Omental fat pad (tissue), 4 donors: ENCODE data around the gene OVOL1. TPM values are rescaled to one million over a fixed set of nuclear protein-coding genes. Genes with fewer than 3 reads are reported as not detected.
A peak's percentile ranks its signal among the peaks of the same experiment; 100 is the strongest.
"Not testable (repeated sequence)": the region's sequence is repeated elsewhere in the genome, so short reads cannot be mapped to it uniquely, and the experiment has no call there.

Experiments used
- ATAC-seq: fragments of 150-250 bp; one replicate; pipeline ENCODE4 v1.9.1; 2016; ENCODE audit warnings: mild to moderate bottlenecking, moderate library complexity; ENCODE audit not compliant: low FRiP score
- DNase-seq: peaks from one replicate; pipeline ENCODE4 v3.0.0-alpha.2; 2019; ENCODE audit warnings: low spot score
- total RNA-seq, 4 donors: library from RNA; depleted of rRNA; stranded (reverse); fragments of >200 nt; gene quantifications; one replicate each; pipeline ENCODE4 v1.1.0, GENCODE V29; 2016
- TF ChIP-seq, protein P1 (sequence below), 3 donors: fragments of 450-650 bp; IDR thresholded peaks; one replicate each; pipeline ENCODE4 v1.5.1; 2016 to 2017; ENCODE audit warnings: antibody characterized with exemption in 3 of 3, mild to moderate bottlenecking in 3 of 3, moderate library complexity in 2 of 3

The OVOL1 gene
- total RNA-seq, 4 donors from 2014 or later = not detected

- TF ChIP-seq, protein P1, sequence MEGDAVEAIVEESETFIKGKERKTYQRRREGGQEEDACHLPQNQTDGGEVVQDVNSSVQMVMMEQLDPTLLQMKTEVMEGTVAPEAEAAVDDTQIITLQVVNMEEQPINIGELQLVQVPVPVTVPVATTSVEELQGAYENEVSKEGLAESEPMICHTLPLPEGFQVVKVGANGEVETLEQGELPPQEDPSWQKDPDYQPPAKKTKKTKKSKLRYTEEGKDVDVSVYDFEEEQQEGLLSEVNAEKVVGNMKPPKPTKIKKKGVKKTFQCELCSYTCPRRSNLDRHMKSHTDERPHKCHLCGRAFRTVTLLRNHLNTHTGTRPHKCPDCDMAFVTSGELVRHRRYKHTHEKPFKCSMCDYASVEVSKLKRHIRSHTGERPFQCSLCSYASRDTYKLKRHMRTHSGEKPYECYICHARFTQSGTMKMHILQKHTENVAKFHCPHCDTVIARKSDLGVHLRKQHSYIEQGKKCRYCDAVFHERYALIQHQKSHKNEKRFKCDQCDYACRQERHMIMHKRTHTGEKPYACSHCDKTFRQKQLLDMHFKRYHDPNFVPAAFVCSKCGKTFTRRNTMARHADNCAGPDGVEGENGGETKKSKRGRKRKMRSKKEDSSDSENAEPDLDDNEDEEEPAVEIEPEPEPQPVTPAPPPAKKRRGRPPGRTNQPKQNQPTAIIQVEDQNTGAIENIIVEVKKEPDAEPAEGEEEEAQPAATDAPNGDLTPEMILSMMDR (IDR thresholded peaks at IDR 0.05) = no peak
- DNase-seq = no peak
- no peak for ATAC-seq
Measured at GRCh38 chr11:65817312-65817834, 30.5 kb downstream of the OVOL1 start.

DNA sequence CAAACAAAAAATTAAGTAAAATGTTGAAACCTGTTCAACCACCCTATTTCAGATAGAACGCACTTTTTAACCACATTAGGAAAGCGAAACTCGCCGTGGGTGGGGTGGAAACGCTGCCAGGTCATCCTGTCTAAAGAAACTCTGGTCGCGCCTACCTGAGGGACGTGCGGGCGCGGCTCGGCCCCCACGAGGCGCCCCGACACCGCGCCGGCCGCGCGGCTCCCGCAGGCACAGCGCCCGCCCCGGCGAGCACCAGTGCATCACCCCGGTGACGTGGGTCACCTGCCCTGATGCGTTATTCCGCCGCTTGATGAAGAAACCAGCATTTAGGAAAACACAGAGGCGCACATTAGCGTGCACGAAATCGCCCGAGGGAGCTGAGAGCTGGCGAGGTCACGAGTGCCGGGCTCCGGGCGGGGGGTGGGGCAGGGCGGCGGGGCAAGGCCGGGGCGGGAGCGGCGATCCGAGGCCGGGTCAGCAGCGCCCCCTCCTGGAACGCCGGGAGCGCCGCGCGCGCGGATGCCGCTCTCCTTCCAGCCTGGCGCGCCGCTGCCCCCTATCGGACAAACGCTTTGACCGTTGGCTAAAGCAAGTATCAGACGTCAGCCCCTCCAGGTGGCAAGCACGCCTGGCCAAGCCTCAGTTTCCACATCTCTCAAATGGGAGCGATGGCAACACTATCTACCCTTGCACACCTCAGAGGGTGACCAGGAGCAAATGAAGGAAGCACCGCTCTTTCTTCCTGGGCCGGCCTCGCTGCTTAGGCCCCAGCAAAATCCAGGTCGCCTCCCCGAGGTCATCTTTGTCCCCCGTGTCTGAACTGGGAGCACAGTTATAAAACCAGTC is 31.2 kb downstream of the OVOL1 start:
- TF ChIP-seq, protein P1 (IDR thresholded peaks at IDR 0.05) = peak in 2 of 3 donors; percentile 86 to 91
- ATAC-seq (peak; percentile 93), DNase-seq (peak; percentile 98)

- TF ChIP-seq, protein P1 (IDR thresholded peaks at IDR 0.05) = no peak
- DNase-seq (no peak), ATAC-seq (no peak)
Measured at GRCh38 chr11:65821107-65821506, 34.2 kb downstream of the OVOL1 start.

DNA sequence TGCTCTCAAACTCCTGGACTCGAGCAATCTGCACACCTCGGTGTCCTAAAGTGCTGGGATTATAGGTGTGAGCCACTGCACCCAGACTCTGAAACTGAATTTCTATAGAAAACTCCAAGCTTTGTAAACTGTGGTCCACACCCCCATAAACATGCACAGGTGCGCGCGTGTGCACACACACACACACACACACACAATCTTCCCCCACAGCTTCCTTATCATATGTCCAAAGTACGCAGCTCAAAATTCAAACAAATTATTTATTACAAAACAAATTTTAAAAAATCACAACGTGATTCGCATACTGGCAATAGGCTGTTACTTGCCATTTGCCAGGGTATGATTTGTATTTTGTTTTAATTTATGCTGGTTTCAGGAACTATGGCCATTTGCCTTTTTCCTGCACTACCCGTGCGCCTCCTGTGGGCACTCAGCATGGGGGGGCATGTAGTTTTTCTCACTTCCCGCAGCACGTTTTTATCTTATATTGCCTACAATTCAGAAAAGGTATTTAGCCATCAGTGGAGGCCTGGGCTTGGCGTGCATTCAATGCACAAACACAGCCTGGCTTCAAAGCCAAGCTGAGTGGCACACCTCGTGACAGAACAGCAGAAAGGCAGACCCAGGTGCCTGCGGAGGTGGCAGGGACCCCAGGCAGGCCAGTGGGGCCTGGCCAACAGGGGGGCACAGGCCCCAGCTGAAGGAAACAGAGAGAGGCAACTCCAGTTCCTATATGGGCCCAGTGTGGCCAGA is 36.1 kb downstream of the OVOL1 start:
- ATAC-seq (no peak), DNase-seq (no peak)
- TF ChIP-seq, protein P1 (IDR thresholded peaks at IDR 0.05) = no peak

GRCh38 chr11:65826984-65827735 is 40.3 kb downstream of the OVOL1 start:
- DNase-seq (no peak), ATAC-seq (no peak)
- TF ChIP-seq, protein P1 (IDR thresholded peaks at IDR 0.05) = no peak

DNA sequence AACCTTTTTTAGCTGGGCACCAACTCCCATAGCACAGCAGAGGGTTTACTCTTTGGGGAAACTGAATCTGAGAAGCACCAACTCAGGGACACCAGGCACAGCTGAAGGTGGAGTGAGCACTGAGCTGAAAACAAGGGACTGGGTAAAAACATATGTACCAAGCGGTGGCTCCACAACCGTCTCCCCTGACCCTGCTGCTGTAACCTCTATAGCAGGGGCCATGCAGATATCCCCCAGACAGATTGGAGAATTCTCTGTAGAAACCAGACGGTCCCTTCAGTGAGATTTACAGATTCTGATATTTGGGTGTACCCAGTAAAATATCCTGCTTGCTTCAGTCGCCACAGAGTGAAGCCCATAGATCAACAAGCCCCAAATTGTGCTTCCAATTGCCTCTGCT is 42.6 kb downstream of the OVOL1 start:
- TF ChIP-seq, protein P1 (IDR thresholded peaks at IDR 0.05) = no peak
- DNase-seq (no peak), ATAC-seq (no peak)

DNA sequence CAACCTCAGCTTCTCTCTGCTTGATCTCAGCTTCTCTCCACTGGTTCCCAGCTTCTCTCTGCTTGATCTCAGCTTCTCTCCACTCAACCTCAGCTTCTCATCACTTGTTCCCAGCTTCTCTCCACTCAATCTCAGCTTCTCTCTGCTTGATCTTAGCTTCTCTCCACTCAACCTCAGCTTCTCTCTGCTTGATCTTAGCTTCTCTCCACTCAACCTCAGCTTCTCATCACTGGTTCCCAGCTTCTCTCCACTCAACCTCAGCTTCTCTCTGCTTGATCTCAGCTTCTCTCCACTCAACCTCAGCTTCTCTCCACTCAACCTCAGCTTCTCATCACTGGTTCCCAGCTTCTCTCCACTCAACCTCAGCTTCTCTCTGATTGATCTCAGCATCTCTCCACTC is 45.4 kb downstream of the OVOL1 start:
- ATAC-seq, DNase-seq: not testable (repeated sequence)
